GM12892 (cell line): ENCODE data around the gene ARHGAP22.

Experiments used
- POLR2A ChIP-seq: IDR thresholded peaks from 2 replicates; pipeline ENCODE4 v1.6.1; 2011; ENCODE audit warnings: low read depth, low read length, control low read depth
- POLR2AphosphoS5 ChIP-seq: IDR thresholded peaks from 2 replicates; pipeline ENCODE4 v1.6.1; 2011; ENCODE audit warnings: low read depth, low read length, control low read depth

- TF ChIP-seq POLR2AphosphoS5 (no peak), POLR2A (no peak)
These were observed 174.4 kb downstream of the ARHGAP22 start for GRCh38 chr10:48430402-48430993.
